ENCODE measurements around the gene EFNB2.

Gene EFNB2

GRCh38 chr13:106550570-106551135 is 15.2 kb upstream of the EFNB2 start:
- DNase-seq: no peak

GRCh38 chr13:106548064-106548696 is 12.7 kb upstream of the EFNB2 start:
- DNase-seq: no peak

DNA sequence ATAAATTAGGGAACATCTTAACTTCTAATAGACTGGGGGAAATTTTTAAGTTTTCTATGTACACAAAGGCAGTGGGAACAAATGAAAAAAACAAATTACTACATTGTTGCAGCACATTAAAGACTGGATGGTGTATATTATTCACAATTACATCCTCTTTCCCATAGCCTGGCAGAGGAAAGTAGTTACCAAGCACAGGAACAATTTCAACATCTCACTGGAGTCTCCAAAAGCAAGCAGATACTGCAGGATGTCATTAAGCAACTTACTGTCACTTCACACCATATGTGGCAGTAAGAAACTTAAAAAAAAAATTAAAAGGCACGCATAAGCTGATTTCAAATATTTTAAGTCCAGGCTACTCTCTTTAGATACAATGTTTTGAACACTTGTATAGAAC is 6.4 kb upstream of the EFNB2 start:
- no peak for DNase-seq

- no peak for DNase-seq
Observed at GRCh38 chr13:106540613-106541012, 5.2 kb upstream of the EFNB2 start.

GRCh38 chr13:106537521-106537920 is 2.1 kb upstream of the EFNB2 start:
- DNase-seq: no peak

DNA sequence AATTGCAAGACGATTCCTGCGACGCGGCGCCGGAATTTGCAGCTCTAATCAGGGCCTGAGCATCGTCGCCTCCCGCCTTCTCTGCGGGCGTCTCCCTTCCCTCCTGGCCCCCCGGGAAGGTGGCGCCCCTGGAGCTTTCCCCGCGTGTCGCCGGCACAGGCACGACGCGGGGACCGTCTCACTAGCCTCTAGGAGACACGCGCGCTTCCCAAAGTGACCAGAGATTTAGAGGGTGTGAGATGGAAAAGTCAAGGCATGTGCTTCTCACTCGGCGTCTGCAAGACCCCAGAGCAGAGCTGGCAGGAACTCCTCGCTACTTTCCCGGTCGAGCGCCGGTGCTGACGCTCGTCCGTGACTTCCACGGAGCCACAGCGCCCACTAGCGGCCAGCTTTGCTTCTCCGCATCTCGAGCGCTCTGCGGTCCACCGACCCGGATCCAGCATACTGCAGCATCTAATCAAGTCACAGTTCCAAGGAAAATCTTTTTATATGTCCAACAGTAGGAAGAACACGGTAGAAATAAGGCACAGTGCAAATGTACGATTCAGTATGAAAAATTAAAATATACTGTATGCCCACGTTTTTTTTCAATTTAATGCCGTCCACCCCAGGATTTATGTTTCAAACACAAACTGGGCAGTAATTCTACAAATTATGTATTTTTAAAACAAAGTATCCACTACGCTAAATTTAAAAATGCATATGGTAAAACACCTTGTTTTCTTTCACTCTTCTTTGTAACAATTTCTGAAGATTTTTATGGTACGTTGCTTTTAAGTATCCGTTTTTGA is 977 bp upstream of the EFNB2 start:
- DNase-seq: peak; percentile 95

GRCh38 chr13:106534639-106535551 is 567 bp downstream of the EFNB2 start:
- no peak for DNase-seq

GRCh38 chr13:106533943-106534638 is 1.4 kb downstream of the EFNB2 start:
- DNase-seq: peak; percentile 65

GRCh38 chr13:106533101-106533942 is 2.1 kb downstream of the EFNB2 start:
- peak; percentile 87 for DNase-seq

DNA sequence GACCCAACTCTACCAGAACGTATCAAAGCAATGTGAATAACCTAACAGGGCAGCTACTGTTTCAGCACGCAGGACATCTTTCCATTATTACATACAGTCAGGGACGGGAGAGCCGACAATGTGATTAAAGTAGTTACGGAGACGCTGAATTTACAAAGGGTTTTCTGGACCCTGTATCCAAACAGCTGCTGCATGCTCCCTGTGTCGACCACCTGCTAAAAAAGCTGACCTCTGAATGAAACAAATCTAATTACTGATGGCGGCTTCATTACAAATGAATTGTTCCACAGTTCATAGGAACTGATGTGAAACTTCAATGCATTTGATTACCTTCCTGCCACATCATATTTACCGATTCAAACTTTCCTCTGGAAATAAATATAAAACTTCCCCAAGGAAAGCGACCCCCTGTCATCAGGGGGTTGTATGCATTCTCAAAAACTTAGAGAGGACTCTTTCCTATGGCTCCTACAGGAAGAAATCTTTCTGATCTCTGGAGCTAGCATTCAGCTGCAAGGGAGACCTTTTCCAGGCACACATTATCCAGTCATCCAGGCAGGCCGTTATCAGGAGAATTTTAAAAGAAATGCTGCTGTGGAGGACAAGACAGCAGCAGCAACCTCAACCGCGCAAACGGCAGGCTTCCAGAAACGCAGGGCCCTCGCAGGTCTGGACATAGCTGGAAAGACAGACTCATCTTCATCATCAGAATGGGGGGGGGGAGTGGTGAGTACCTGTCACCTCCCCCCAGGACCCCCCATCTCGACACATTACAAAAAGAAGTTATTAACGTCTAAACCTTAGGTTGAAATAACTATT is 3.1 kb downstream of the EFNB2 start:
- no peak for DNase-seq

DNA sequence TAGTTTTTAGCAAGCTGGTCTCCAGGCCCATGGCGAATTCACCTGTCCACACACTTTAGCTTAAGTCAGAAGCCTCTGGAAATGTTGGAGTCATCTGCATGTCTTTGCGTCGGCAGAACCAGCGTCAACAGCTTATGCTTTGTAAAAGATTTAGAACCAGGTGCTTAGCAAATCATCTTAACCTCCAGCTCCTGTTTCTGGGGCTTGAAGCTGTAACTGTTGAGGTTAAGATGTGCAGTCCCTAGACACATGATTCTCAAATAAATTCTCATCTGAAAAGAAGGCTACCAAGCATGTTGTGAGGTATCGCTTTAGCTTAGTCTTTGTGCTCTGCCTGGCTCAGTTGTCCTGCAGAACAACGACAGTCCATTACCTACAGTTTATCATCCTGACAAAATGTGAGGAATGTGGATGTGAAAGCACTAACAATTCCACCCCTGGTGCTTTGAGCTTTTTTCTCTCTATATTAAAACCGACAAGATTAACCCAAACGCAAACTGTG is 4.4 kb downstream of the EFNB2 start:
- no peak for DNase-seq

GRCh38 chr13:106530171-106530851 is 5.2 kb downstream of the EFNB2 start:
- no peak for DNase-seq

GRCh38 chr13:106529415-106530170 is 5.9 kb downstream of the EFNB2 start:
- no peak for DNase-seq

DNA sequence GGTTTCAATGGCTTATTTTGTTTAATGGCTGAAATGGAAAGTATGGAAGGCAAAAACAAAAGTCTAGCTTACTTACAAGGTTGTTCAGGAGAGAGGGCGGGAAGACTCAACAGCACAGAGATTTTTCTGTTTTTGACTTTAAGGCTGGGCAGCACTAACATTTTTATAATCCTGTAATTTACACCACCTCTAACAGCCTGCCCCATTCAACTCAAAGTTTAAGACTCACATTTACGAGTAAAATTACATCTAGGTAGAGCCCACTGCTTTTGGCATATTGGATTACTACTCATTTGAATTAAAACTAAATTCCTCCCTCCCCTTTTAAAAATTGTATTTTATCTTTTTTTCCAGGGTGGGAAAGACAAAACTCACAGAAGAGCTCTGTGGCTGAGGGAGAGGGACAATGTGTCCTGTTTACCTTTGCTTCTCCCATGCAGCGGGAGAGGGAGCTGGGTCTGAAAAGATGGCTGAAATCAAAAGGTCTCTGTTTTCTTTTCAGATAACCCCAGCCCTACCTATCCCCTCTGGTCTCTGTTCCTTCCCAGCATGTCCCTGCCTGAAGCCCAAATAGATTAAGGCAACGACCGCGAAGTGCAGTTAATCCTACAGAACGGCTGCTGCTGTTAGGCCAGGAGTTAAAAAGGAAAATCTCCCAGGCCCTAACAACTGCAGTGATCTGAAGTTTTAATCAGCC is 6.6 kb downstream of the EFNB2 start:
- no peak for DNase-seq

- no peak for DNase-seq
Observed at GRCh38 chr13:106527826-106528225, 7.6 kb downstream of the EFNB2 start.

DNA sequence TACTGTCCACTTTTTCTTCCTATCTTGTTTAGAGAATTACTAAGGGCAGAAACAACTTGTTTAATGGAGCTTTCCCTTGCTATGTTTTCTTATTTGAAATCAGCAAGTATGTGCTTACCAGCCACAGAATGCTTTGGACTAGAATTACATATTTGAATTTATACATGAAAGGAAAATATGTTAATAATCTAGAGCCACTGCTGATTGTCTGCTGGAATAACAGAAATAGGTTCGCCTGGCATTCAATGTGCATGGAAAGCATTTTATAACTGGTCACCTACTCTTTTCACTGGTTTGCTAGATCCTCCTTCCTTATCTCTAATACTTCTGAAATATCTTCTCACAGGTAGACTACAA is 8.0 kb downstream of the EFNB2 start:
- no peak for DNase-seq

GRCh38 chr13:106526738-106527444 is 8.6 kb downstream of the EFNB2 start:
- no peak for DNase-seq

DNA sequence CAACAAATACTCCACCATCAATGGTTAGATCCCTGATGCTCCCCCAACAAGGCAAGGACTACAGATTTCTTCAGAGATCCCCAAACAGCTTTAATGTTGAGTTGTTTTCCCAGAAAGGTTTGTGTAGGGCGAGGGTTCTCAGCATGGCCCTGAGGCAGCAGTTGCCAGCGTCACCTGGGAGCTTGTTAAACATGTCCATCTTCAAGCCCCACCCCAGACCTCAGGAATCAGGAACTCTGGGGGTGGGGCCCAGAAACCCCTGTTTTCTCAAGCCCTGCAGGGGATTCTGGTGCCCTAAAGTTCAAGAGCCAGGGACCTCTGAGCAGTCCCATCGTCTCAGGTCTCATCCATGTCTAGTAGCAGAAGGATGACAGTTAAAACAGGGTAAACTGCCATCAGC is 9.6 kb downstream of the EFNB2 start:
- no peak for DNase-seq

Measured in NCI-H1105 treated with DMSO at 0.1 percent for 48 hours (cell line).